ENCODE data around the gene BTBD7.

GRCh38 chr14:93316716-93317115 is 16.1 kb downstream of the BTBD7 start:
- TF ChIP-seq SRF (CRISPR knock-in tag; IDR thresholded peaks at IDR 0.05) (no peak), TFAP4 (CRISPR knock-in tag; IDR thresholded peaks at IDR 0.05; ENCODE audit: borderline replicate concordance) (no peak), FOXM1 (IDR thresholded peaks at IDR 0.05; ENCODE audit: low read depth) (no peak), FOXM1 (CRISPR knock-in tag; IDR thresholded peaks at IDR 0.05; ENCODE audit: low read depth) (no peak)

Measured in K562 (cell line).